GM21423 (cell line): ENCODE results near the gene MYBPC1.

Source experiments
- ATAC-seq: cut with Tn5 transposase; IDR thresholded peaks from one replicate; pipeline ENCODE4 v1.9.1; 2021; ENCODE audit warnings: mild to moderate bottlenecking, moderate library complexity; ENCODE audit not compliant: unreplicated experiment

Gene MYBPC1

GRCh38 chr12:101694297-101694848, 99.6 kb downstream of the MYBPC1 start:
- ATAC-seq: no peak

GRCh38 chr12:101694986-101695385, 100.2 kb downstream of the MYBPC1 start:
- no peak for ATAC-seq

- ATAC-seq: no peak
Observed at GRCh38 chr12:101695706-101696105, 100.9 kb downstream of the MYBPC1 start.

- ATAC-seq: peak; percentile 27
Observed at GRCh38 chr12:101696251-101697196, 101.8 kb downstream of the MYBPC1 start.

GRCh38 chr12:101697197-101697929, 102.6 kb downstream of the MYBPC1 start, which contains the start of gene CHPT1:
TSS of gene CHPT1 (plus strand) at chr12:101697640. CDS start at chr12:101697862, 222 bp downstream.
- peak; percentile 61 for ATAC-seq

- ATAC-seq: peak; percentile 28
Observed at GRCh38 chr12:101697930-101698799, 103.4 kb downstream of the MYBPC1 start.

GRCh38 chr12:101698800-101699347, 104.1 kb downstream of the MYBPC1 start:
- no peak for ATAC-seq

GRCh38 chr12:101700299-101700820, 105.6 kb downstream of the MYBPC1 start:
- no peak for ATAC-seq

- no peak for ATAC-seq
Observed at GRCh38 chr12:101703487-101703886, 108.7 kb downstream of the MYBPC1 start.

GRCh38 chr12:101706403-101706802, 111.6 kb downstream of the MYBPC1 start:
- no peak for ATAC-seq

- ATAC-seq: no peak
Observed at GRCh38 chr12:101707131-101707782, 112.5 kb downstream of the MYBPC1 start.

- no peak for ATAC-seq
Observed at GRCh38 chr12:101710288-101710687, 115.5 kb downstream of the MYBPC1 start.

- no peak for ATAC-seq
Observed at GRCh38 chr12:101713059-101713682, 118.4 kb downstream of the MYBPC1 start.

GRCh38 chr12:101713930-101714329, 119.2 kb downstream of the MYBPC1 start:
- no peak for ATAC-seq

GRCh38 chr12:101714877-101715444, 120.2 kb downstream of the MYBPC1 start:
- no peak for ATAC-seq

GRCh38 chr12:101719566-101719965, 124.8 kb downstream of the MYBPC1 start:
- ATAC-seq: no peak

GRCh38 chr12:101720118-101720517, 125.3 kb downstream of the MYBPC1 start:
- ATAC-seq: no peak

- no peak for ATAC-seq
Observed at GRCh38 chr12:101722392-101722791, 127.6 kb downstream of the MYBPC1 start.

- no peak for ATAC-seq
Observed at GRCh38 chr12:101727098-101727497, 132.3 kb downstream of the MYBPC1 start.
